GM18873 (cell line): ENCODE data around the gene SLFN12.
A peak's percentile ranks its signal among the peaks of the same experiment; 100 is the strongest.
"Not testable (repeated sequence)": the region's sequence is repeated elsewhere in the genome, so short reads cannot be mapped to it uniquely, and the experiment has no call there.

Experiments used
- ATAC-seq: cut with Tn5 transposase; IDR thresholded peaks from one replicate; pipeline ENCODE4 v1.9.1; 2021; ENCODE audit warnings: mild to moderate bottlenecking, moderate library complexity, moderate number of reproducible peaks; ENCODE audit not compliant: unreplicated experiment, low FRiP score

Gene SLFN12

DNA sequence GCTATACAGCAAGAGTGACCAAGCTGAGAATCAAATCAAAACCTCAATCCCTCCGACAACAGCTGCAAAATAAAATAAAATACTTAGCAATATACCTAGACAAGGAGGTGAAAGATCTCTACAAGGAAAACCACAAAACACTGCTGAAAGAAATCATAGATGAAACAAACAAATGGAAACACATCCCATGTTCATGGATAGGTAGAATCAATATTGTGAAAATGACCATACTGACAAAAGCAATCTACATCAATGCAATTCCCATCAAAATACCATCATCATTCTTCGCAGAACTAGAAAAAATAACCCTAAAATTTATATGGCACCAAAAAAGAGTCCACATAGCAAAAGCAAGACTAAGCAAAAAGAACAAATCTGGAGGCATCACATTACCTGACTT lies 17.6 kb downstream of the SLFN12 start:
- not testable (repeated sequence) for ATAC-seq

DNA sequence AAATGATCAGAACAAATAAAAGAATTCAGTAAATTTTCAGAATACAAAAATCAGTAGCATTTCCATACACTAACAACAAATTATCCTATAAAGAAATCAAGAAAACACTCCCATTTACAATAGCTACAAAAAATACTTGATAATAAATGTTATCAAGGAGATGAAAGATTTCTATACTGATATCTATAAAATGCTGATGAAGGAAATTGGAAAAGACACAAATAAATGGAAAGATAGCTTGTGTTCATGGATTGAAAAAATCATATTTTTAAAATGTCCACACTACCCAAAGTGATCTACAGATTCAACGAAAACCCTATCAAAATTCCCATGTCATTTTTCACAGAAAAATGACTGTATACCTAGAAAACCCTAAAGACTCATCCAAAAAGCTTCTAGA lies 18.1 kb downstream of the SLFN12 start:
- ATAC-seq = no peak

DNA sequence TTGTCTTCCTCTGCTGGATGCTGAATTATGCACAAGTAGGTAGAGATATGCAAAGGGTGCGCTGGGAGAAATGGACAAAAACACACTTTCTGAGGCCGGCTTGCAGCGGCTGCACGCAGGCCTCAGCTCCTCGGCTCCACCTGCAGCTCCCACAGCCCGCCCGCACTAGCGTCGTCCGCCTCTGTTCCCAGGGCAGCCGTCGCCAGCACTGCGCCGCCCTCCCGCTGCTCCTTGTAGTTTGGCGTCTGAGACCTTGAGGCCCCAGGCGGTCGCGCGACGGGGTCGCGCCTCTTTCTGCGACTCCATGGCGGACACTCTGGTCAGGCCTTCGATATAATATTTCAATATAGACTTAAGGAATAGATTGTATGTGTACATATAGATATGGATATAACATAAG lies 24.8 kb downstream of the SLFN12 start:
- no peak for ATAC-seq

DNA sequence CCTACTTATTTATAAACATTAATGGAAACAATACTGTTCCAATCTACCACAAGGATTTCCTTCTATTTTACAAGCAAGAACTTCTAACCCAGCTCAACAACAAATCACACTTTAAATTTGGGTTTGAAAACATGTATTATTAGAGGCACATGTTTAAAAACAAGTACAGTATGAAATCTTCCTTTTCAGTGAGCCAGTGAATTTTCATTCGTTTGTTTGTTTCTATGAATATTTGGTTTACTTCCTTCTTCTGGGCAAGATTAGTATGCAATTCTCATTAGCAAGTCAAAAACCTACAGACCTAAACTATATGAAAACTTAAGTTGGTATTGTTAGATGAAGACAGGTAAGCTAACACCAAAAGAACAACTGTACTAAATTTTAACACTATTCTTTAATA lies 25.7 kb downstream of the SLFN12 start:
- no peak for ATAC-seq

DNA sequence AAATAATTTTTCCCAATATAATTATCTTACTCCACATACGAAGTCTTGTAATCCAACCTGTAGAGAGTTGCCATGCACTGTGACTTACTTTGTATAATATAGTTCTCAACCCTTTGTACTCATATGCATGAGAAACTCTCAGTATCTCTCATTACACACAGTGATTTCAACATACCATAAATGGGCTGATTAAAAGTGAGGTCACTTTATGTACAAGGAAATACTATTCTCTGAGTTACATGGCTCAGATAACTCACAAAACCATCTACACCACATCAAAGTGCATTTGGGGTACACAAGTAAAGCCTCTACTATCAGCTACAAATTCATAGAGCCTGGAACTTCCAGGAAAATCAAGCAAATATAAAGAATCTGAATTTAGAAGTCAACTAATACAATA lies 27.9 kb downstream of the SLFN12 start:
- ATAC-seq = no peak

DNA sequence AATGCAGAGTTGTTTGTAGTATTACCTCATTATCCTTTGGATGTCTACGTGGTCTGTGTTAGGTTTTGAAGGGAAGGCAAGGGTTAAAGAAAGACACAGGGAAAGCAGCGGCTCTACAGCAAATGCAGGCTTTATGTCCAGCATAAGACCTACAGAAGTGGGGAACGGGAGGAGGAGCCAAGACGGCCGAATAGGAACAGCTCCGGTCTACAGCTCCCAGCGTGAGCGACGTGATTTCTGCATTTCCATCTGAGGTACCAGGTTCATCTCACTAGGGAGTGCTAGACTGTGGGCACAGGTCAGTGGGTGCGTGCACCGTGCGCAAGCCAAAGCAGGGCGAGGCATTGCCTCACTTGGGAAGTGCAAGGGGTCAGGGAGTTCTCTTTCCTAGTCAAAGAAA lies 38.5 kb downstream of the SLFN12 start:
- ATAC-seq = not testable (repeated sequence)

DNA sequence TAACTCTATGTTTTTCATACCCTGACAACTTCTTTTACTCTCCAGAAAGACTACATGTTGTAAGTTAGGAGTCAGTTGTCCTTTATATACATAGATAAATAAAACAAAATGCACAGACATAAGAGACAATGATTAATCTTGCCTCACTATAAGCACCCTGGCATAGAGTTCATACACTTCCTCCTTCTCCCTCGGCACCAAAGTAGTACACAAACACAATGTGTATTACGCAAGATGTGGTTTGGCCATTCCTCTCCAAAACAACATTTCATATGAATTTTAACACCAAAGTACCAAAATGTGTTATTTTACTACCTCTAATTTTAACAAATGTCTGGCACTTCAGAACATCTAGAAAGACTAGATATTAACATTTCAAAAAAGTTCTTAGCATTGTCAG lies 41.6 kb downstream of the SLFN12 start:
- no peak for ATAC-seq

DNA sequence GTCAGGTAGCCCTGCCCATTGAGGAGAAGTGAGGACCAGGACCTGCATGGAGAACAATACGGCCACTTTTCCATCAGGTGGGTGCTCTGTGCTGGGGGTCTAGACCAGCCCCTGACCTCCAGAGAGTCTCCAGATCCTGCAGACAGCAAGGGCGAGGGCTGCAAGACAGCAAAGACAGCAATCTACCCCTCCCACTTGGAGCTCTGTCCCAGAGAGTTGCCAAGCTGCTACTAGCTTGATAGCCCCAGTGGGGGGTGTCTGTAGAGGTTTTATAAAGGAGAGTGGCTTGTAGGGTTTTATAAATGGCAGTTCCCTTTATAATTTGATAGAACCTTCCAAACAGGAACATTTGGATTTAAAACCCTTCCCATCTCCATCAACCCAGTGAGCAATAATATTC lies 42.1 kb downstream of the SLFN12 start:
- no peak for ATAC-seq

DNA sequence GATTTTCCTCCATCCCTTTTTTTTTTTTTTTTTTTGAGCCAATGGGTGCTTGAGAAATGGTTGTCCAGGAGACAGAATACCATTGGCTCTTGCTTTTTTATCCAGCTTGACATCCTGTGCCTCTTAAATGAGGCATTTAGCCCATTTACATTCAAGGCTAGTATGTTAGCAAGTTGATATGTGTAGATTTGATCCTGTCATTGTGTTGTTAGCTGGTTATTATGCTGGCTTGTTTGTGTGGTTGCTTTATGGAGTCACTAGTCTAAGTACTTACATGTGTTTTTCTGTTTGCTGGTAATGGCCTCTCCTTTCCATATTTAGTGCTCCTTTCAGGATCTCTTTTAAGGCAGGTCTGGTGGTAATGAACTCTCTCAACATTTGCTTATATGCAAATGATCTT lies 44.8 kb downstream of the SLFN12 start:
- ATAC-seq = no peak

DNA sequence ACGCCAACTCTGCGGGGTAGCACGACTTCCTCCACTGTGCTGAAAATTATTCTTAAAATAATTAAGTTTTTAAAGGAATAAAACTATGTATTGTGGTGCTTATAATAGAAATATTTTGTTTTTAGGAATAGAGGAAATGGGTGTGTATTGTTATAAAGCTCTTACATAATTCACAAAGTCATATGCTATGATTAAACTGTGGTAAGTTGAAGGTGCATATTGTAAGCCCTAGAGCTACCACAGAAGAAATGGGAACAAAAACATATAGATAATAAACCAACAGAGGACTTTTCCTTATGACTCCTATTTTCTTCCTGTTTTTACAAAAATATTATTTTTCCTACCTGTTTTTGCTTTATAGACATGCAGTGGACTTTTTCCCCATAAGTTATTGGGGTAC lies 54.6 kb downstream of the SLFN12 start:
- ATAC-seq = no peak

DNA sequence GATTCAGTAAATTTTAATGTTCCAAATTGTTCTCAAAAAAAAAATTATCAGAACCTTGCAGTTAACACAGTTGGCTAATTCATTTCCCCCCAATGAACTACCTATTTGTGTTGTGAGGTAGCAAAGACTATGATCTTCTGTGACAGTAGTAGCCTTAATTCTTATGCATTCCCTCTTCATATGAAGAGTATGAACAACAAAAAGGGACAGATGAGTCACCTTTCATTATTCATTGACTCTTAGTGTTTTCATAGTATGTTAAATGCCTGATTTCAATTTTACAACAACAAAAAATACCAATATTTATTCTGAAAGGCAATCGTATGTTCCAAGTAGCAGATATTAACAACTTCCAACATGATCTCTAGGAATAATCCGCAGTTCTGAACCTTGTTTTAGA lies 55.2 kb downstream of the SLFN12 start:
- no peak for ATAC-seq

DNA sequence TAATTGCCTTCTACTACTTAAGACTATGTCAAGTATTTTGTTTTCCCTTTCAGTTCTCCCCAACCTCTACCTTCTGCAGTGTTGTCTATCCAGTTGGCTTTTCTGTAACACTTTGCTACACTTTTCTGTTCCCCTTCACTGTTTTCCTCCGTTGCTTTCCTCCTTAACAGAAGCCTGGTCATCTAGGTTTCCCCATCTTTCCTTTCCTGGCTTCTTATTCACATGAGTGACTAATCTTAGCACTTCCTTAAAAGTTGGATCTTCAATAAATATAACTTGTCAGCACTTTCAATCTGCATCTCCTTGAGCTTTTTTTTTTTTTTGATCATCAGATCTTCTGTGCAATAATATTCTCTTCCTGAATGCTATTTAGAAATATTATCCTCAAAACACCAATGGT lies 56.1 kb downstream of the SLFN12 start:
- ATAC-seq = no peak

DNA sequence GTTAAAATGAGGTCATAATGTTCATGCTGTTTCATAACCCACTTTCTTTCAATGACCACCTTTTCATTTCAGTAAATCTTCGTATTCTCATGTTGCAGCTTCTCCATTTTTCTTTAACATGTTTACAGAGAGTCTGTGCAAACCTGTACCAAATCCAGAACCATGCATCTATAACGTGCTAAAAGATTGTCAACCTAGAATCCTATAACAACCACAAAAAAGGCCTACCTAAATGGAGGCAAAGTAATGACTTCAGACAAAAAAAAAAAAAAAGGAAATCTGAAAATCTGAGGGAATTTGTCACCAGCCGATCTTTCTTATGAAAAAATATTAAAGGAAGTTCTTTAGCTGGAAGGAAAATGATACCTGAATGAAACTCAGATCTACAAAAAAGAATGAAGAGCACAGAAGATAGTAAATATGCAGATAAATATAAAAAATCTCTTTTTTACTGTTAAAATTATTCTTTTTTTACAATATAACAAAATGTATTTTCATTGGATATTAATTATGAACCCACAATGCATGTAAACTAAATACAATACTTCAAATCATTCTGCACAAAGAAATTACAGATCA lies 57.4 kb downstream of the SLFN12 start:
- ATAC-seq = no peak

DNA sequence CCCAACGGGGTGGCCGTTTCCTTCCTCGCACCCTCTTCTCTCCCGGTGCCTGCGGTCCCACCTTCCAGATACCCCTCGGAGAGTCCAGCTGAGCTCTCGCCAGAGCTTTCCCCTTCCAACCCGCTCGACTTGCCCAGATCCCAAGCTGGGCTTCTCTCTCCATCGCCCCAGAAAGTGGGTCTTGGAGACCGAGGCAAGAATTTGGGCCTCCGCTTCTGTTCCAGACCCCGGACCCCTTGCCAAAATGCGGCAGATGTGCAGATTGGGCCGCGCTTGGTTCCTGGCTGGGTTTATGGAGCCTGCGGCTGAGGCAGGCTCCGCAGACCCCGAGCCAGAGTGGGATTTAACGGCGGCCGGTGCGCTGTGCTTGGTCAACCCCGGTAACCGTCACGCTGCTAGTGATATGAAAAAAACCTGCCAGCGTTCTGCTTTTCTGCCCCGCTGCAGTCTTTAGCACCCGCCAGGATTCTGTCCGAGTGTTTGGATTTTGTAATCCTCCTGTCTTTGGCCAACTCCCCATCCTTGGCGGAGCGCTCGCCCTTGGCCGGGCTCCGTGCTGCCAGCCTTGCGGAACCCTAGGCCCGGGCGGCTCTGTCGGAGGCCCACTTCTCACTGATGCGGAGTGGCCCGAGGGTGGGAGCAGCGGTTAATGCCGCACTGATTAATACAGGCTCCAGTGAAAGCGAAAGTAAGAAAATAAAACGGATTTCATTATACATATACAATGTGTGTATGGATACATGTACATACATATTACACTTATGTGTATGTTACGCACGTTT lies 58.1 kb downstream of the SLFN12 start:
- ATAC-seq = no peak

DNA sequence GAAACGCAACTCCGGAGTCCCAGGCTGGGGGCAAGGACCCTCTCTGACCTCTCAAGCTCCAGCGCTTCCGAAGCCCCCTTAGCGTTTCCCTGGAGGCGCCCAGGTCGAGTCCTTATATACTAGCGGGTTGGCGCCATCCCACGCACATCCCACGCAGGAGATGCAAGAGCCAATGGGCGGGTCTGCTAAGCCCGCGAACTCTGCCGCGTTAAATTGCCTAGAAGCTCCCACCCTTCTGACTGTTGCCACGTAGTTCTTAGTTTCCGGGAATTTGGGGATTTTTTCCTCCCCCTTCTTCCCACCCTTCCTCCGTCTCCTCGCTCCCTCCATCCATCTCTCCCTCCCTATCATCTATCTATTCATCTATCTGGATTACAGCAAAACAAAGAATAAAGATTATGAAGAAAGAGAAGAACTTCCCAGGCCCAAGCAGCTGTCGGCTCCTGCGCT lies 58.7 kb downstream of the SLFN12 start, which contains the start of gene SLFN11:
TSS of gene SLFN11 (minus strand) at position 88 of the 450 bp plus-strand sequence. CDS start 9,814 bp downstream, outside the sequence.
- no peak for ATAC-seq

DNA sequence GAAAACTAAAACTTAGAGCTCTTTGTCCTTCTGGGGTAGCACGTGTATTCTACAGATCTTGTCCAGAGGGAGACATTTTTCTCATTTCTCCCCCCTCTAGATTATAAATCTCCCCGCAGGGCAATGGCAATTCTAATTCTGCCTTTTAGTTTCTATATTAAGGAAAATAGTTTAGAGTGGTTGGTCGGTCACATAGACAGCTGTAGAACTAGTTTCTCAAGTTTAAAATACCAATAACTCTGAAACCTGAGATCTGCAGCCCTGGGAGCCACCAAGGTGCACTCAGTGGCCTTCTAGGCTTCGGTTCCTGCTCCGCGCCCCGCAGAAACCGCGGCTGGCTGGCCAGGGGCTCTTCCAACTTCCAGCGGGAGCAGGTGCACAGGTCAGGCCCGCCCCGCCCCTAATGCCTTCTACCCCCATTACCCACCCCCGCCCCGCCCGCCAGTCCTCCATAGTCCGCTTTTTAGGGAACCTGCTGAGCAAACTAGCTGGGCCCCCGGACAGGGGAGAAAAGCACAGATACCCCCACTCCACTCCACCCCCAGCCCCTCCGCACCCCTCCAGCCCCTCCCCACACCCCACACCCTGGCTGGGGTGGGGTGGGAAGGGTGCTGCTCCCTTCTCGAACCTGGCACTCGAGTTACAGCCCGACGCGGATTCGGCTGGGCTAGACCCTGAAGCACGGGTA lies 59.3 kb downstream of the SLFN12 start:
- no peak for ATAC-seq

DNA sequence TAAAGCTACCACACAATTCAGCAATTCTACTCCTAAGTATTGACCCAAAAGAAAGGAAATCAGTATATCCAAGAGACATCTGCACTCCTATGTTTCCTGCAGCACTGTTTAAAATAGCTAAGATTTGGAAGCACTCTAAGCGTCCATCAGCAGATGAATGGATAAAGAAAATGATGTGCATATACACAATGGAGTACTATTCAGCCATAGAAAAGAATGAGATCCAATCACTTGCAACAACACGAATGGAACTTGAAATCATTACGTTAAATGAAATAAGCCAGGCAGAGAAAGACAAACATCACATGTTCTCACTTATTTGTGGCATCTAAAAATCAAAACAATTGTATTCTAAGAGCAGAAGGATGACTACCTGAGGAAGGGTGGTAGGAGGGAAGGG lies 60.4 kb downstream of the SLFN12 start:
- ATAC-seq = no peak

DNA sequence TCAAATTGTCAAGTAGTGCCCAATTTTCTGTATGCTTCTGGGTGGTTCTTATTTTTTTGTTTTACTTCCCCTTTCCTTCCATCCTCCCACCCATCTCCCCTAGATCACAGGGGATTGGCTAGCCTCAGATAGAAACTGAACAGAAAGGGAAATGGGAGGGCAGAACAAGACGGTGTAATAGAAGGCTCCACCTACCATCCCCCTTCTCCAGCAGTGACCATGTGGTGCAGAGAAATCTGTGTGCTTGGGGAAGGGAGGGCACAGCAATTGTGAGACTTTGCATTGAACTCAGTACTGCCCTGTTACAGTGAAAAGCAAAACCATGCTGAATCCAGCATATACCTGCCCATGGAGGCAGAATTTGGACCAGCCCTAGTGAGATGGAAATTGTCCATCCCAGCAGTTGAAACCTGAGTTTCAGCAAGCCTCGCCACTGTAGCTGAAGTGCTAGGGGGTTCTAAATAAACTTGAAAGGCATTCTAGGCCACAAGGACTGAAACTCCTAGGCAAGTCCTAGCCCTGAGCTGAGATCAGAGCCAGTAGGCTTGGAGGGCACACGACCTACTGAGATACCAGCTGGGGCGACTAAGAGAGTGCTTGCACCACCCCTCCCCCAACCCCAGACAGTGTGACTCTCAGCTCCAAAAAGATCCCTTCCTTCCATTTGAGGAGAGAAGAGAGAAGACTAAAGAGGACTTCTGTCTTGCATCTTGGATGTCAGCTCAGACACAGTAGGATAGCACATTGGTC lies 64.0 kb downstream of the SLFN12 start:
- ATAC-seq = peak; percentile 87

DNA sequence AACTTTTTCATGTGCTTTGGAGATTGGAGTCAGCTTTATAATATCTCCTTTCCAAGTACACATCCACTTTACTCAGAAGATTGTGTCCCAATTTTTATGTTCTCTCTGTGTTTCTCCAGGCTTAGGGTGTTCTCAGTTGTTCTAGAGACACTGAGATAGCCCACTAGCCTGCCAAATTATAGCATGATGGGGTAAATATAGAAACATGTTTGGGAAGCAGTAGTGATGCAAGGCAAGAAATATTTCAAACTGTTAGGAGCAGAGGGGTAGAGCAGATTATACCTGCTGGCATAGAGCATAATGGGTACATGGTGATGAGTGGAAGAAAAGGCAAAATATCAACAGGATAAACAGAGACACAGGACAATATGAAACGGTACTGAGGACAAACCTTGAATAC lies 71.3 kb downstream of the SLFN12 start:
- ATAC-seq = no peak
